GM19035 (cell line): ENCODE measurements around the gene LOC128125822.

Experiments
- ATAC-seq: cut with Tn5 transposase; IDR thresholded peaks from one replicate; pipeline ENCODE4 v1.9.1; 2021; ENCODE audit not compliant: unreplicated experiment

LOC128125822 gene

GRCh38 chr6:63554782-63555181 is 17.5 kb upstream of the LOC128125822 start:
- no peak for ATAC-seq

DNA sequence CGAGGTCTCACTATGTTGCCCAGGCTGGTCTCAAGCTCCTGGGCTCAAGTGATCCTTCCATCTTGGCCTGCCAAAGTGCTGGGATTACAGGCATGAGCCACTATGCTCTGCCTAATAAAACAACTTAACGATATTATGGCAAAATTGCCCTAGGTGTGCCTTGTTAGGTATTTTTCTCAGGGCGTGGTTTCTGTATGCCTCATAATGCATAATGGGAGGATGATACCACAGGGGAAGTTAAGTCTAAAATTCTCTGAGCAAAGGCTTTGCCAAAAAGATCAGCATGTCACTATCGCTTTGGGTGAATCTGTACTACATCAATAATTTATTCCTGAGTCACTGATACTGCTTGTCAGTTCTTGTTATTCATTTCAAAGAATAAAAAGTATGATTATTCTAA is 15.9 kb upstream of the LOC128125822 start:
- no peak for ATAC-seq

DNA sequence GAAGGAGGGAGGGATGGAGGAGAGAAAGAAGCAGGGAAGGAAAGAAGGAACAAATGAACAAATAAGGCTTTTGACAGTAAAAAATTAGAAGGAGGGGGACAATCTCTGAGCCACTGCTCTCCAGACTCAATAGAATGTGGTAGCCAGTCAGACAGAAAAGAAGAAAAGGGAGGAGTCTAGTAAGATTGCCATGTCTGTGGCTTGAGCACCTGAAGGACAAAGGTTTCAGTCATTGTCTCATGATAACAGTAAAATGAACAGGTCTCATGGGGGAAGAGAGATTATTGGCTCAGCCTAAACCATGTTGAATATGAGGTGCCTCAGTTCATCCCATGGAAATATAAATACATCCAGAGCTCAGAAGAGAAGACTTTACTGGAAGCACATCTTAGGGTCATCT is 14.0 kb upstream of the LOC128125822 start:
- peak; percentile 58 for ATAC-seq

DNA sequence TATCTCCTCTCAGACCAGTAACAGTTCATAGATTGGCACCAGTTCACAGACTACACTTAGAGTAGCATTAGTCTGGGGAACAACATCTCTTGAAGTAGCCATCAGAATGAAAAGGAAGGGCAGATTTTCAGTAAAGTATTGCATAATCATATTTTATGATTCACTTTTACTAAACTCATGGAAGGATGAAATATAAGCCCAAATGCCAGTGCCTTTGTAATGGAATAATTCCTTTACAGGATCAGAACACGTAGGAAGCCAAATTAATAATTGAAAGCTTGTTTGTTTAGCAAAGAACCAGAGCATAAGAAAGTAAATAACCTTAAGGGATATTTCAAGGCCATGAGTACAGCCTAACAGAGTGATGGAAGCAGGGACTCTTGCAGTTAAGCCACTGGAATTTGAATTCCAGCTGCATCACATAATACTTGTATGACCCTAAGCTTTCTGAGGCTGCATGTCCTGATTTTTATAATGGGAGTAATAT is 11.4 kb upstream of the LOC128125822 start:
- no peak for ATAC-seq

DNA sequence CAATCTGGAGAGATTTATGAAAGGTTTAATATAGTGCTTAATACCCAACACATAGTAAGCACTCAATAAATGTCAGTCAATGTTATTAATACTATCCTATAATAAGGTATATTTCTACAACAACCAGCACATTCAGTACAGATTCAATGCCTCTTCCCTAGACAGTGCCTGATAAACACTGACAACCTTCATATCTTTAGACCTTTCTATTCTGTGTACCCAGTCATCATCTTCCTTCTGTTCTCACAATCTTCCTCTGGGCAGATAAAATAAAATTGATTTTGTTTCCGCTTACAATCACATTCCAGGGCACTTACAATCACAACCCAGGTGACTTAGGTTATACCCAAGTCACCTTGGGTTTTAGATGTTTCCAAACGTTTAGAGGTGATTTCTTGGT is 11.0 kb upstream of the LOC128125822 start:
- ATAC-seq: no peak

- no peak for ATAC-seq
Observed at GRCh38 chr6:63563235-63563634, 9.0 kb upstream of the LOC128125822 start.

GRCh38 chr6:63565058-63565726 is 7.1 kb upstream of the LOC128125822 start:
- no peak for ATAC-seq

GRCh38 chr6:63565727-63566596 is 6.3 kb upstream of the LOC128125822 start:
- ATAC-seq: no peak

DNA sequence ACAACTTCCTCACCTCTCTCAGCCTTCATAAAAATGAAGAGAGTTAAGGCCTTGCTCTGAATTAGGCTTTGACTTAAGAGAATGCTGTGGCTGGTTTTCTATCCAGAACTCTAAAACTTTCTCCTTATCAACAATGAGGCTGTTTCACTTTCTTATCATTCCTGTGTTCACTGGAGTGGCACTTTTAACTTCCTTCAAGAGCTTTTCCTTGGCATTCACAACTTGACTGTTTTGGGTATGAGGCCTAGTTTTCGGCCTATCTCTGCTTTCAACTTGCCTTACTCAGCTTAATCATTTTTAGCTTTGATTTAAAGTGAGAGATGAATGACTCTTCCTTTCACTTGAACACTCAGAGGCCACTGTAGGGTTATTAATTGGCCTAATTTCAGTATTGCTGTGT is 4.3 kb upstream of the LOC128125822 start:
- ATAC-seq: no peak

- ATAC-seq: peak; percentile 5
Observed at GRCh38 chr6:63571361-63572043, 778 bp upstream of the LOC128125822 start.

GRCh38 chr6:63572747-63573075 is 431 bp downstream of the LOC128125822 start:
- ATAC-seq: peak; percentile 3

GRCh38 chr6:63573076-63573898 is 1.0 kb downstream of the LOC128125822 start:
- peak; percentile 51 for ATAC-seq

DNA sequence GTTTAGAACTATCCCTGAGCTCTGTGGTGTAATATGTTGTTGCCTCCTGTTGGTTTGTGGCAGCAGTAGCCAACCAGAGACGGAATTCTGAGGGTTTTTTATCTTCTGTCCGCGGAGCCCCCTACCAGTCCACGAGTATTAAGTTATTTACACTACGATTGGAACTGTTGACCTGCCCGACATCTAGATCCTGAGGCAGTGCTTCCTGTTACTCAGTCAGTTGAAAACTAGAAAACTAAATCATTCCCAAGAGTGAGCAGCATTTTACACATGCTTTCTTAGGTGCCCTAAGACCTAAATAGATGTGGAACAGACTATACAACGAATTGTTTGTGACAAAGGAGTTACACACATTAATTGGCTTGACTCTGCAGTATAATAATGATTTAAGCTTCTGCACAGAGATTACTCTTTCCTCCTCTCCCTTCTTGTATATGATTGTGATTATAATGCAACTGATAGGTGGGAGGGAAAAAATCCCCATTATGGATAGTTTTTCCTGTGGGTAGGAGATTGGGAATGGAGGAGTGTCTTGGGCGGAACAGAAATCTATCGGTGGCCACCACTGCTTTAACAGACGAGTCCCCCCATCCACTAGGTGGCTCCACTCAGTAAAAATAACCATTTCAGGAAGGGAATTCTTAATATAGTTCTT is 1.7 kb downstream of the LOC128125822 start:
- ATAC-seq: no peak

GRCh38 chr6:63574554-63574900 is 2.2 kb downstream of the LOC128125822 start:
- ATAC-seq: no peak

- ATAC-seq: no peak
Observed at GRCh38 chr6:63576147-63576772, 4.0 kb downstream of the LOC128125822 start.

DNA sequence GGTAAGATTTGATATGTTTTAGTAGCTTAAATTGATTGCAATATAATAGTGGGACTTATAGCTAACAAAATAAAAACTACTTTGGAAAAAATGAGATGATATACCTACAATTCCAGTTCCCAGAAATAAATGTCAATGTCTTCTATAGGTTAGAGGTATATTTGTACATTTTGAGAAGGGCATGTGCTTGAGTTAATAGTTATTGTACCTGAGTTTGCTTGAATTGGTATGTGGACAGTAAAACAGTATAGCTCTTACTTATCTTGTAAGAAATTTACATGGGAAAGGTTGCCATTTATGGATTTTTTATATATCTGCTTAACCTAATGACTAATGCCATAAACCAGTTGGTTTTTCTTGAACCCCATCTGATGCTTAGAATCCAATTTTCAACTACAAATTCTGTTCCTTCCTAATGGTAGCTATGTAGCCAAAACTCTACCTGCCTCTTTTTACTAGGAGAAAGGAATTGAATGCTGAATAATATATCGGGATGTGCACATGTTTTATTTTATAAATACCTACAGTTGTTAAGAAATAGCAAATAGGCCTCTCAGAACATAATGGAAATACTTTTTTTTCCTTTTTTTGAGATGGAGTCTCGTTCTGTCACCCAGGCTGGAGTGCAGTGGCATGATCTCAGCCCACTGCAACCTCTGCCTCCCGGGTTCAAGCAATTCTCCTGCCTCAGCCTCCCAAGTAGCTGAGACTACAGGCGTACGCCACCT is 4.9 kb downstream of the LOC128125822 start:
- no peak for ATAC-seq

GRCh38 chr6:63578757-63579156 is 6.5 kb downstream of the LOC128125822 start:
- ATAC-seq: no peak

GRCh38 chr6:63579937-63580703 is 7.8 kb downstream of the LOC128125822 start:
- ATAC-seq: no peak

DNA sequence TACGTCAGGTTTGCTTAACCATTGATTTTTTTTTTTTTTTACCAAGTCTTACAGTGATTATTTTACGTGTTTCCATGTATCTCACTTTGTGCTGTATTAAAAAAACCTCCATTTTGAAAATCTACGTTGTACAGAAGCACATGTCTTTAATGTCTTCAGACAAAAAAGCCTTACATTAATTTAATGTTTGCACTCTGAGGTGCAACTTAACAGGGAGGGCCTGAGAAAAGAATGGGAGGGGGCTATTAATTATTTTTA is 8.4 kb downstream of the LOC128125822 start:
- no peak for ATAC-seq
